T1000 (cell line): ENCODE results near the gene TBC1D32.
"Not testable (repeated sequence)": the region's sequence is repeated elsewhere in the genome, so short reads cannot be mapped to it uniquely, and the experiment has no call there.

ENCODE experiments used
- DNase-seq: peaks from one replicate; lab custom pipeline; 2025; ENCODE audit warnings: mixed read lengths; lab: John Stamatoyannopoulos, UW

TBC1D32 gene

GRCh38 chr6:121223930-121224329, 110.3 kb downstream of the TBC1D32 start:
- no peak for DNase-seq

- DNase-seq: no peak
Measured at GRCh38 chr6:121223212-121223611, 111.1 kb downstream of the TBC1D32 start.

GRCh38 chr6:121222656-121223055, 111.6 kb downstream of the TBC1D32 start:
- no peak for DNase-seq

GRCh38 chr6:121216928-121217327, 117.4 kb downstream of the TBC1D32 start:
- no peak for DNase-seq

GRCh38 chr6:121213341-121213740, 120.9 kb downstream of the TBC1D32 start:
- not testable (repeated sequence) for DNase-seq

GRCh38 chr6:121210943-121211342, 123.3 kb downstream of the TBC1D32 start:
- DNase-seq: no peak

- no peak for DNase-seq
Measured at GRCh38 chr6:121205569-121205968, 128.7 kb downstream of the TBC1D32 start.

GRCh38 chr6:121201105-121201504, 133.2 kb downstream of the TBC1D32 start:
- DNase-seq: no peak

GRCh38 chr6:121196042-121196441, 138.2 kb downstream of the TBC1D32 start:
- DNase-seq: not testable (repeated sequence)

- DNase-seq: no peak
Measured at GRCh38 chr6:121190122-121190521, 144.2 kb downstream of the TBC1D32 start.

GRCh38 chr6:121188356-121188755, 145.9 kb downstream of the TBC1D32 start:
- no peak for DNase-seq

- DNase-seq: no peak
Measured at GRCh38 chr6:121187833-121188200, 146.5 kb downstream of the TBC1D32 start.

GRCh38 chr6:121187200-121187832, 147.0 kb downstream of the TBC1D32 start:
- DNase-seq: no peak

- no peak for DNase-seq
Measured at GRCh38 chr6:121183742-121184141, 150.5 kb downstream of the TBC1D32 start.

- no peak for DNase-seq
Measured at GRCh38 chr6:121175827-121176226, 158.5 kb downstream of the TBC1D32 start.

- DNase-seq: not testable (repeated sequence)
Measured at GRCh38 chr6:121172451-121172850, 161.8 kb downstream of the TBC1D32 start.

GRCh38 chr6:121171879-121172278, 162.4 kb downstream of the TBC1D32 start:
- DNase-seq: no peak

GRCh38 chr6:121161886-121162285, 172.4 kb downstream of the TBC1D32 start:
- DNase-seq: no peak

GRCh38 chr6:121160276-121160675, 174.0 kb downstream of the TBC1D32 start:
- no peak for DNase-seq

- DNase-seq: no peak
Measured at GRCh38 chr6:121158891-121159290, 175.4 kb downstream of the TBC1D32 start.

GRCh38 chr6:121158438-121158837, 175.8 kb downstream of the TBC1D32 start:
- DNase-seq: no peak

- DNase-seq: no peak
Measured at GRCh38 chr6:121157906-121158305, 176.4 kb downstream of the TBC1D32 start.

- DNase-seq: no peak
Measured at GRCh38 chr6:121143476-121143875, 190.8 kb downstream of the TBC1D32 start.

- DNase-seq: no peak
Measured at GRCh38 chr6:121142093-121142492, 192.2 kb downstream of the TBC1D32 start.
